Measurements from ENCODE around the gene TSPAN33.

The TSPAN33 gene

DNA sequence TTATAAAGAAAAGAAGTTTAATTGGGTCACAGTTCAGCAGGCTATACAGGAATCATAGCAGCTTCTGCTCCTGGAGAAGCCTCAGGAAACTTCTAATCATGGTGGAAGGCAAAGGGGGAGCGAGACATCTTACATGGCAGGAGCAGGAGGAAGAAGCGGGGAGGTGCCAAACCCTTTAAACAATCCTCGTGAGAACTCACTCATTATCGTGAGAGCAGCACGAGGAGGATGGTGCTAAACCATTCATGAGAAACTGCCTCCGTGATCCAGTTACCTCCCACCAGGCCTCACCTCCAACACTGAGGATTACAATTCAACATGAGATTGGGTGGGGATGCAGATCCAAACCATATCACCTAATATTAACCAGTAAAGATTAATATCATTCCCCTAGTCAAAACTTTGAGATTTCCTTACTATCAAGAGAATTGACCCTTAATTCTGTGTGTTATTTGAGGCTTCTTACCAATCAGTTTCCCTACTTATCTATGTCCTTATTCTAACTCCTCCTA is 42.3 kb downstream of the TSPAN33 start:
- Histone ChIP-seq H3K4me3 (ENCODE audit: low read depth, low read length) (no peak overlapping the region), H3K79me2 (peaks cover 5% of the 10 kb centered on the region)
- TF ChIP-seq, protein P1, sequence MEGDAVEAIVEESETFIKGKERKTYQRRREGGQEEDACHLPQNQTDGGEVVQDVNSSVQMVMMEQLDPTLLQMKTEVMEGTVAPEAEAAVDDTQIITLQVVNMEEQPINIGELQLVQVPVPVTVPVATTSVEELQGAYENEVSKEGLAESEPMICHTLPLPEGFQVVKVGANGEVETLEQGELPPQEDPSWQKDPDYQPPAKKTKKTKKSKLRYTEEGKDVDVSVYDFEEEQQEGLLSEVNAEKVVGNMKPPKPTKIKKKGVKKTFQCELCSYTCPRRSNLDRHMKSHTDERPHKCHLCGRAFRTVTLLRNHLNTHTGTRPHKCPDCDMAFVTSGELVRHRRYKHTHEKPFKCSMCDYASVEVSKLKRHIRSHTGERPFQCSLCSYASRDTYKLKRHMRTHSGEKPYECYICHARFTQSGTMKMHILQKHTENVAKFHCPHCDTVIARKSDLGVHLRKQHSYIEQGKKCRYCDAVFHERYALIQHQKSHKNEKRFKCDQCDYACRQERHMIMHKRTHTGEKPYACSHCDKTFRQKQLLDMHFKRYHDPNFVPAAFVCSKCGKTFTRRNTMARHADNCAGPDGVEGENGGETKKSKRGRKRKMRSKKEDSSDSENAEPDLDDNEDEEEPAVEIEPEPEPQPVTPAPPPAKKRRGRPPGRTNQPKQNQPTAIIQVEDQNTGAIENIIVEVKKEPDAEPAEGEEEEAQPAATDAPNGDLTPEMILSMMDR (IDR thresholded peaks at IDR 0.05), result no peak

DNA sequence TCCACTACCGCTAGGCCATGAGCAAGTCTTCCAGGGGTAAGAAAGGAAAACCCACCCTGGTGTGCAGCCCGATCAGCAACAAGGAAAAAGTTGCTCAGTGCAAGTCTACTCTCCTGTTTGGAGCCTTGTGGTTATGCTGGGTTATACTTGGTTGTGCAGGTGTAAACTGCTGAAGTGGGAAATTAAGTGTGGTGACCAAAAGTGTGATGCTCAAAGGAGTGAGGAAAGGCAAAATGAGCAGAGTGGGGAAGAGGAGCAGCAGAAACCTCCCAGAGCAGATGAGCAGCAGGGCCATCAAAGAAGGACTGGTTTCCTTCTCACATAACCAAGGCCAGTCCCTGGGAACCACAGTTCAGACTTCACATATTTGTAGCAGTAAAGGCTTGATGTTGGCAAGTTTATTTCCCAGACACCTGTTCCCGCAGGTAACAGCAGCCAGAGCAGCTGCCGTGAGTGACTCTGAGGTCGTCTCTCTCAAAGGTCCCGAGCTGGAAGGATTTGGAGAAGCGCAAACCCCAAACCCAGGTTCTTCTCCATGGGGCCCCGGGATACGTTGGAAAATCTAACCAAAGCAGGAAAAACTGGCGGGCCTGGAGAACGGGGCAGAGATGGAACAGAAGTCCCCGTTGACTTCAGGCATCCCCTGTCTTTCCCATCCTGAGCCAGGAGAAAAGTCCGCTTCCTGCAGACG is 43.3 kb downstream of the TSPAN33 start:
- peak overlapping the region; percentile 79 for H3K4me2 ChIP-seq (ENCODE audit: low read length)
- H3K36me3 ChIP-seq (ENCODE audit: control insufficient read depth, insufficient read depth, low read length), result no peaks in the 10 kb centered on the region
- peak overlapping the region; percentile 72 for H3K4me3 ChIP-seq (ENCODE audit: low read depth, low read length)
- no peaks in the 10 kb centered on the region for H3K9me3 ChIP-seq (ENCODE audit: control insufficient read depth, low read length)
- H3K27me3 ChIP-seq (ENCODE audit: control insufficient read depth, insufficient read depth, low read length), result no peaks in the 10 kb centered on the region
- TF ChIP-seq, protein P1 (IDR thresholded peaks at IDR 0.05), result no peak
- H2AFZ ChIP-seq, result peak overlapping the region; percentile 84
- H3K79me2 ChIP-seq, result peaks cover 5% of the 10 kb centered on the region
- H3K9ac ChIP-seq, result no peak overlapping the region
- H3K27ac ChIP-seq, result peak overlapping the region; percentile 27
- H3K4me1 ChIP-seq, result peaks cover 7% of the 10 kb centered on the region

More for the DNA sequence above, 42.3 kb downstream of the TSPAN33 start:
- H3K27ac ChIP-seq, result no peak overlapping the region
- no peaks in the 10 kb centered on the region for H3K9me3 ChIP-seq (ENCODE audit: control insufficient read depth, low read length)
- no peak overlapping the region for H2AFZ ChIP-seq
- H3K36me3 ChIP-seq (ENCODE audit: control insufficient read depth, insufficient read depth, low read length), result no peaks in the 10 kb centered on the region
- H3K9ac ChIP-seq, result no peak overlapping the region
- H3K27me3 ChIP-seq (ENCODE audit: control insufficient read depth, insufficient read depth, low read length), result no peaks in the 10 kb centered on the region
- no peak overlapping the region for H3K4me2 ChIP-seq (ENCODE audit: low read length)
- H3K4me1 ChIP-seq, result peaks cover 7% of the 10 kb centered on the region

DNA sequence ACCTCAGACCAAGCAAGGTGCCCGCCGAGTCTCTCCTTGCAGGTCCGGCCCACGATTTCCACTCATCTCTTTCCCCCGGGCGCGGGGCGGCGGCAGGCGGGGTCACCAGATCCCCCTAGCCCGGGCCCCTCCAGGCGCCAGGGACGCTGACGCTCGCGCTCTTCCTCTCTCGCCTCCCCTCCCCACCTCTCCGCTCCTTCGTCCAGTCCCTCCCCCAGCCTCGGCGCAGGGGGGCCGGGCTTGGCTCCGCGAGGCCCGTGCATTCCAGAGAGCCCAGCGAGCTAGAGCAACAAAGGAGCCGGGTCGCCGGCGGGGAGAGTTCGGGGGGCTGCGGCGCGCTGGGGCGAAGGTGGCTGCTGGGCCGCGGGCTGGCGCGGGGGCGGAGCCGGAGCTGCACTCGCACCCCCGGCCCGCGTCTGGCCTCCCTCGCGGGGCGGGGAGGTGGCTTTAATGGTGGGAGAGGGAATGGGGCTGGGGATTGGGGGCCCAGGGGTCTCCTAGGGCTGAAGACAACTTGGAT is 43.9 kb downstream of the TSPAN33 start, which contains the start of gene SMO:
TSS of gene SMO (plus strand) at position 262 of the 520 bp plus-strand sequence. CDS start 519 bp downstream, outside the sequence.
- Histone ChIP-seq H3K9me3 (ENCODE audit: control insufficient read depth, low read length) (no peaks in the 10 kb centered on the region), H3K27me3 (ENCODE audit: control insufficient read depth, insufficient read depth, low read length) (no peaks in the 10 kb centered on the region), H2AFZ (peak within 1 kb of the TSS; percentile 84), H3K9ac (peak within 1 kb of the TSS; percentile 67), H3K4me1 (peaks cover 7% of the 10 kb centered on the region), H3K36me3 (ENCODE audit: control insufficient read depth, insufficient read depth, low read length) (no peaks in the 10 kb centered on the region), H3K79me2 (peaks cover 5% of the 10 kb centered on the region), H3K4me2 (ENCODE audit: low read length) (peak within 1 kb of the TSS; percentile 79), H3K27ac (peak within 1 kb of the TSS; percentile 27), H3K4me3 (ENCODE audit: low read depth, low read length) (peak within 1 kb of the TSS; percentile 72)
- TF ChIP-seq, protein P1 (IDR thresholded peaks at IDR 0.05), result no peak

DNA sequence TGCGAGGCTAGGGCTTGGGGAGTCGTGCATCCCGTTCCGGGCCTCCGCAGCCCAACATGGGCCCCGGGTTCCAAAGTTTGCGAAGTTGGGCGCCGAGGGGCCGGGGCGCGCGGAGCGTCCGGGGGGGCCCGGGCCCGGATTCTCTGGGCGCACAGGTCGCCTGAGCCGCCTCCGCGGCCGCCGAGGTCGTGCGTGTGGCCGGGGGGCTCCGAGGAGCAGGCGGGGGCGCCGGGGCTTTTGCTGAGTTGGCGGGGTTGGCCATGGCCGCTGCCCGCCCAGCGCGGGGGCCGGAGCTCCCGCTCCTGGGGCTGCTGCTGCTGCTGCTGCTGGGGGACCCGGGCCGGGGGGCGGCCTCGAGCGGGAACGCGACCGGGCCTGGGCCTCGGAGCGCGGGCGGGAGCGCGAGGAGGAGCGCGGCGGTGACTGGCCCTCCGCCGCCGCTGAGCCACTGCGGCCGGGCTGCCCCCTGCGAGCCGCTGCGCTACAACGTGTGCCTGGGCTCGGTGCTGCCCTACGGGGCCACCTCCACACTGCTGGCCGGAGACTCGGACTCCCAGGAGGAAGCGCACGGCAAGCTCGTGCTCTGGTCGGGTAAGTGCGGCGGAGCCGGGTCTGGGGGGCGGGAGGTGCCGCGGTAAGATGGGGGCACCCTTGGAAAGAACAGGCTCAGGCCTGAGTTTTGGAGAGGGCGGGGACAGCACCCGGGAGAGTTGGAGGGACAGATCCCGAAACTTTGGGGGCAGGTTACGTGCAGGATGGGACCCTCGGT is 44.6 kb downstream of the TSPAN33 start:
- Histone ChIP-seq H3K27ac (no peak overlapping the region), H3K4me1 (peaks cover 7% of the 10 kb centered on the region), H3K27me3 (ENCODE audit: control insufficient read depth, insufficient read depth, low read length) (no peaks in the 10 kb centered on the region), H3K9me3 (ENCODE audit: control insufficient read depth, low read length) (no peaks in the 10 kb centered on the region), H3K36me3 (ENCODE audit: control insufficient read depth, insufficient read depth, low read length) (no peaks in the 10 kb centered on the region), H2AFZ (peak overlapping the region; percentile 84), H3K79me2 (peaks cover 5% of the 10 kb centered on the region), H3K4me3 (ENCODE audit: low read depth, low read length) (peak overlapping the region; percentile 72), H3K4me2 (ENCODE audit: low read length) (peak overlapping the region; percentile 79), H3K9ac (peak overlapping the region; percentile 67)
- TF ChIP-seq, protein P1 (IDR thresholded peaks at IDR 0.05), result no peak

All from parathyroid adenoma (tissue), 2 donors.